Body of pancreas (tissue), 4 donors: ENCODE measurements around the gene PLK2. TPM values are rescaled to one million over a fixed set of nuclear protein-coding genes. Genes with fewer than 3 reads are reported as not detected.

Experiments used
- ATAC-seq: fragments of 150-250 bp; one replicate; pipeline ENCODE4 v1.9.1; 2016
- DNase-seq, 4 donors: peaks; one replicate each; pipeline ENCODE4 v3.0.0-alpha.2; 2019
- H3K27ac ChIP-seq, 4 donors: fragments of 200-600 bp; sonication (generic); 1 replicate in 3 of 4; 2 replicates in 1 of 4; pipeline versions ENCODE4 v1.5.1 to v1.6.1; 2016 to 2019; ENCODE audit warnings: mild to moderate bottlenecking in 1 of 4, mixed read lengths in 1 of 4, moderate library complexity in 1 of 4
- H3K27me3 ChIP-seq, 2 donors: fragments of 200-600 bp; sonication (generic); one replicate each; pipeline ENCODE4 v1.6.0; 2016; ENCODE audit warnings: mild to moderate bottlenecking in 1 of 2
- H3K36me3 ChIP-seq, 2 donors: fragments of 200-600 bp; sonication (generic); replicated peaks in 1 of 2; 2 replicates each; pipeline ENCODE4 v1.5.1; 2016; ENCODE audit warnings: low read depth in 2 of 2; ENCODE audit not compliant: insufficient read depth in 1 of 2
- H3K4me1 ChIP-seq: fragments of 200-600 bp; sonication (generic); one replicate; pipeline ENCODE4 v1.6.0; 2016
- H3K4me3 ChIP-seq, 2 donors: fragments of 200-600 bp; sonication (generic); 1 replicate in 1 of 2; 2 replicates in 1 of 2; pipeline ENCODE4 v1.5.1; 2016 to 2019
- H3K9me3 ChIP-seq, 3 donors: fragments of 200-600 bp; sonication (generic); 1 replicate in 2 of 3; 2 replicates in 1 of 3; pipeline ENCODE4 v1.5.1; 2016
- POLR2A ChIP-seq, 3 donors: fragments of 450-650 bp; IDR thresholded peaks; one replicate each; pipeline ENCODE4 v1.6.1; 2016; ENCODE audit warnings: antibody characterized with exemption in 3 of 3, mild to moderate bottlenecking in 2 of 3
- WGBS, 2 donors: methylation state at CpG; one replicate each; pipeline ENCODE4 v1.1.5; 2017; 5-methylcytosine and 5-hydroxymethylcytosine counted together
- intact Hi-C: fragments of 100-400 bp; cut with DNase I; formaldehyde crosslinking; loops from one replicate; pipeline ENCODE4 v1.15.1; 2023
- total RNA-seq, 2 donors: library from RNA; depleted of rRNA; stranded (reverse); fragments of >200 nt; gene quantifications; one replicate each; pipeline ENCODE4 v1.1.0, GENCODE V29; 2016
- TF ChIP-seq, protein P1 (sequence below), 7 experiments: fragments of 450-650 bp in 4 of 7; fragments of 200-600 bp in 3 of 7; sonication (generic) in 3 of 7; IDR thresholded peaks; one replicate each; pipeline ENCODE4 v1.5.1; 2016 to 2019; ENCODE audit warnings: antibody characterized with exemption in 7 of 7

Gene PLK2
- 10 to 100 TPM; 24.4 to 30.7 TPM for total RNA-seq

- DNase-seq: peak; percentile 94 to 97 (median 96)
- peaks cover 50% of the 10 kb centered on the region for H3K4me1 ChIP-seq
- intact Hi-C loops: loop anchor here (10.0 kb wide), 3 partner anchors 675 to 1175 kb away; no protein-coding TSS in a partner anchor
- 0 to 1% methylated on average over 19 to 89 of the region's 89 CpGs for WGBS, 2 donors
- no peaks in the 10 kb centered on the region for H3K9me3 ChIP-seq
- TF ChIP-seq POLR2A (IDR thresholded peaks at IDR 0.05): peak; percentile 100
- TF ChIP-seq, protein P1, sequence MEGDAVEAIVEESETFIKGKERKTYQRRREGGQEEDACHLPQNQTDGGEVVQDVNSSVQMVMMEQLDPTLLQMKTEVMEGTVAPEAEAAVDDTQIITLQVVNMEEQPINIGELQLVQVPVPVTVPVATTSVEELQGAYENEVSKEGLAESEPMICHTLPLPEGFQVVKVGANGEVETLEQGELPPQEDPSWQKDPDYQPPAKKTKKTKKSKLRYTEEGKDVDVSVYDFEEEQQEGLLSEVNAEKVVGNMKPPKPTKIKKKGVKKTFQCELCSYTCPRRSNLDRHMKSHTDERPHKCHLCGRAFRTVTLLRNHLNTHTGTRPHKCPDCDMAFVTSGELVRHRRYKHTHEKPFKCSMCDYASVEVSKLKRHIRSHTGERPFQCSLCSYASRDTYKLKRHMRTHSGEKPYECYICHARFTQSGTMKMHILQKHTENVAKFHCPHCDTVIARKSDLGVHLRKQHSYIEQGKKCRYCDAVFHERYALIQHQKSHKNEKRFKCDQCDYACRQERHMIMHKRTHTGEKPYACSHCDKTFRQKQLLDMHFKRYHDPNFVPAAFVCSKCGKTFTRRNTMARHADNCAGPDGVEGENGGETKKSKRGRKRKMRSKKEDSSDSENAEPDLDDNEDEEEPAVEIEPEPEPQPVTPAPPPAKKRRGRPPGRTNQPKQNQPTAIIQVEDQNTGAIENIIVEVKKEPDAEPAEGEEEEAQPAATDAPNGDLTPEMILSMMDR (IDR thresholded peaks at IDR 0.05): peak; percentile 8 to 80 (median 59)
- H3K27me3 ChIP-seq: no peaks in the 10 kb centered on the region
- H3K36me3 ChIP-seq: peaks cover under 1 to 2% of the 10 kb centered on the region in 2 donors
- H3K27ac ChIP-seq: peak within 1 kb of the TSS; percentile 96 to 99 (median 98)
- ATAC-seq: peak; percentile 85
- H3K4me3 ChIP-seq: peak within 1 kb of the TSS; percentile 72 to 86
Observed at GRCh38 chr5:58460002-58460731, at the start of gene PLK2. Gene PLK2, minus strand, starts transcription at chr5:58460086. Its CDS starts 127 bp downstream, at chr5:58459959.

GRCh38 chr5:58507715-58508114 lies 47.8 kb upstream of the PLK2 start:
- intact Hi-C loops: no loop called here
- TF ChIP-seq, protein P1 (IDR thresholded peaks at IDR 0.05): no peak
- TF ChIP-seq POLR2A (IDR thresholded peaks at IDR 0.05): no peak
- no peaks in the 10 kb centered on the region for H3K9me3 ChIP-seq
- 69 to 76% methylated on average over 4 of the region's 4 CpGs for WGBS, 2 donors
- H3K36me3 ChIP-seq: no peaks in the 10 kb centered on the region
- no peaks in the 10 kb centered on the region for H3K27me3 ChIP-seq
- no peaks in the 10 kb centered on the region for H3K4me1 ChIP-seq
- no peak for ATAC-seq
- H3K4me3 ChIP-seq: no peak overlapping the region
- H3K27ac ChIP-seq: no peak overlapping the region
- DNase-seq: no peak

- H3K27ac ChIP-seq: no peak overlapping the region
- ATAC-seq: no peak
- H3K36me3 ChIP-seq: no peaks in the 10 kb centered on the region
- H3K4me1 ChIP-seq: no peaks in the 10 kb centered on the region
- intact Hi-C loops: no loop called here
- no peaks in the 10 kb centered on the region for H3K27me3 ChIP-seq
- H3K9me3 ChIP-seq: no peaks in the 10 kb centered on the region
- H3K4me3 ChIP-seq: no peak overlapping the region
- 68 to 79% methylated on average over 2 of the region's 2 CpGs for WGBS, 2 donors
- TF ChIP-seq, protein P1 (IDR thresholded peaks at IDR 0.05): no peak
- no peak for TF ChIP-seq POLR2A (IDR thresholded peaks at IDR 0.05)
- no peak for DNase-seq
Observed at GRCh38 chr5:58505971-58506640, 46.2 kb upstream of the PLK2 start.

GRCh38 chr5:58505502-58505901 lies 45.6 kb upstream of the PLK2 start:
- ATAC-seq (no peak), DNase-seq (no peak)
- TF ChIP-seq, protein P1 (IDR thresholded peaks at IDR 0.05): no peak
- no peak for TF ChIP-seq POLR2A (IDR thresholded peaks at IDR 0.05)
- no peaks in the 10 kb centered on the region for H3K4me1 ChIP-seq
- intact Hi-C loops: no loop called here
- H3K4me3 ChIP-seq: no peak overlapping the region
- 36 to 51% methylated on average over 3 of the region's 3 CpGs for WGBS, 2 donors
- H3K9me3 ChIP-seq: no peaks in the 10 kb centered on the region
- H3K27me3 ChIP-seq: no peaks in the 10 kb centered on the region
- H3K27ac ChIP-seq: no peak overlapping the region
- no peaks in the 10 kb centered on the region for H3K36me3 ChIP-seq
